PC-9 (cell line): Measurements from ENCODE around the gene CCDC92. TPM values are rescaled to one million over a fixed set of nuclear protein-coding genes. Genes with fewer than 3 reads are reported as not detected.

Experiments
- BruUV-seq: library from RNA; stranded (reverse); fragments of 400-500 nt; replicated peaks from 2 replicates; lab custom pipeline; 2021; lab: Mats Ljungman, UMichigan
- CTCF ChIA-PET: fragments of 300-600 bp; sonication (Branson Sonifier 250); formaldehyde crosslinking; loops from one replicate; lab custom pipeline; 2022; ENCODE audit warnings: antibody characterized with exemption; lab: Charles Lee
- POLR2A ChIA-PET: fragments of 300-600 bp; sonication (Branson Sonifier 250); formaldehyde crosslinking; loops from one replicate; lab custom pipeline; 2022; ENCODE audit warnings: antibody characterized with exemption; ENCODE audit not compliant: unreplicated experiment; lab: Charles Lee
- DNase-seq, 2 experiments: peaks; one replicate each; pipeline versions ENCODE4 v3.0.0 to v3.0.0-alpha.2; 2015 to 2022; ENCODE audit warnings: mixed read lengths in 1 of 2
- H2AFZ ChIP-seq: fragments of 200-600 bp; sonication (generic); 2 replicates; pipeline ENCODE4 v1.8.1; 2017; ENCODE audit warnings: antibody characterized with exemption
- H3F3A ChIP-seq: fragments of 200-600 bp; sonication (generic); 2 replicates; pipeline ENCODE4 v1.8.1; 2017; ENCODE audit warnings: antibody characterized with exemption, mild to moderate bottlenecking, low read depth; ENCODE audit not compliant: insufficient read depth
- H3K27ac ChIP-seq: fragments of 200-600 bp; sonication (generic); 2 replicates; pipeline ENCODE4 v1.6.1; 2016; ENCODE audit warnings: mixed run types
- H3K27me3 ChIP-seq: fragments of 200-600 bp; sonication (generic); 2 replicates; pipeline ENCODE4 v1.6.1; 2016; ENCODE audit warnings: low read depth, mixed run types; ENCODE audit not compliant: insufficient read depth
- H3K36me3 ChIP-seq: fragments of 200-600 bp; sonication (generic); 2 replicates; pipeline ENCODE4 v1.6.1; 2016; ENCODE audit warnings: low read depth, mixed run types
- H3K4me1 ChIP-seq: fragments of 200-600 bp; sonication (generic); replicated peaks from 2 replicates; pipeline ENCODE4 v1.6.1; 2016; ENCODE audit warnings: mixed run types; ENCODE audit not compliant: insufficient read depth
- H3K4me2 ChIP-seq: fragments of 200-600 bp; sonication (generic); 2 replicates; pipeline ENCODE4 v1.6.1; 2017; ENCODE audit warnings: mixed run types
- H3K4me3 ChIP-seq: fragments of 200-600 bp; sonication (generic); 2 replicates; pipeline ENCODE4 v1.6.1; 2016; ENCODE audit warnings: mixed run types
- H3K79me2 ChIP-seq: fragments of 200-600 bp; sonication (generic); 2 replicates; pipeline ENCODE4 v1.6.1; 2017; ENCODE audit warnings: low read depth, mixed run types
- H3K9me2 ChIP-seq: fragments of 200-600 bp; sonication (generic); 2 replicates; pipeline ENCODE4 v1.8.1; 2017; ENCODE audit warnings: mild to moderate bottlenecking; ENCODE audit not compliant: insufficient read depth
- H3K9me3 ChIP-seq: fragments of 200-600 bp; sonication (generic); 2 replicates; pipeline ENCODE4 v1.8.1; 2016; ENCODE audit warnings: low read depth; ENCODE audit not compliant: insufficient read depth
- H4K20me1 ChIP-seq: fragments of 200-600 bp; sonication (generic); 2 replicates; pipeline ENCODE4 v1.8.1; 2017; ENCODE audit not compliant: insufficient read depth
- EZH2 ChIP-seq: fragments of 200-600 bp; sonication (generic); IDR thresholded peaks from 2 replicates; pipeline ENCODE4 v1.8.0; 2017; ENCODE audit warnings: antibody characterized with exemption, low read depth
- intact Hi-C: fragments of 100-400 bp; cut with micrococcal nuclease; formaldehyde crosslinking; loops from one replicate; pipeline ENCODE4 v1.10.0; 2022; ENCODE audit not compliant: unreplicated experiment
- total RNA-seq: library from RNA; stranded (reverse); gene quantifications from 2 replicates; pipeline ENCODE4 v1.2.3, GENCODE V29; 2021
- TF ChIP-seq, protein P1 (sequence below): fragments of 200-600 bp; sonication (generic); conservative IDR thresholded peaks from 2 replicates; pipeline ENCODE4 v1.6.1; 2017; ENCODE audit warnings: mixed run types, antibody characterized with exemption, mild to moderate bottlenecking, moderate library complexity

CCDC92 gene
- total RNA-seq, 1 experiment from 2014 or later = 28.0 TPM

- H4K20me1 ChIP-seq = no peaks in the 10 kb centered on the region
- no peaks in the 10 kb centered on the region for H3K9me2 ChIP-seq
- POLR2A ChIA-PET = no interaction called here
- intact Hi-C loops = no loop called here
- H3K79me2 ChIP-seq = no peaks in the 10 kb centered on the region
- BruUV-seq = no TSS peak
- no peak for DNase-seq
- H3K4me3 ChIP-seq = no peak overlapping the region
- H3F3A ChIP-seq = no peaks in the 10 kb centered on the region
- H3K36me3 ChIP-seq = no peaks in the 10 kb centered on the region
- no peaks in the 10 kb centered on the region for H3K4me1 ChIP-seq
- H3K27me3 ChIP-seq = no peaks in the 10 kb centered on the region
- no peak for TF ChIP-seq EZH2
- TF ChIP-seq, protein P1, sequence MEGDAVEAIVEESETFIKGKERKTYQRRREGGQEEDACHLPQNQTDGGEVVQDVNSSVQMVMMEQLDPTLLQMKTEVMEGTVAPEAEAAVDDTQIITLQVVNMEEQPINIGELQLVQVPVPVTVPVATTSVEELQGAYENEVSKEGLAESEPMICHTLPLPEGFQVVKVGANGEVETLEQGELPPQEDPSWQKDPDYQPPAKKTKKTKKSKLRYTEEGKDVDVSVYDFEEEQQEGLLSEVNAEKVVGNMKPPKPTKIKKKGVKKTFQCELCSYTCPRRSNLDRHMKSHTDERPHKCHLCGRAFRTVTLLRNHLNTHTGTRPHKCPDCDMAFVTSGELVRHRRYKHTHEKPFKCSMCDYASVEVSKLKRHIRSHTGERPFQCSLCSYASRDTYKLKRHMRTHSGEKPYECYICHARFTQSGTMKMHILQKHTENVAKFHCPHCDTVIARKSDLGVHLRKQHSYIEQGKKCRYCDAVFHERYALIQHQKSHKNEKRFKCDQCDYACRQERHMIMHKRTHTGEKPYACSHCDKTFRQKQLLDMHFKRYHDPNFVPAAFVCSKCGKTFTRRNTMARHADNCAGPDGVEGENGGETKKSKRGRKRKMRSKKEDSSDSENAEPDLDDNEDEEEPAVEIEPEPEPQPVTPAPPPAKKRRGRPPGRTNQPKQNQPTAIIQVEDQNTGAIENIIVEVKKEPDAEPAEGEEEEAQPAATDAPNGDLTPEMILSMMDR = no peak
- H3K27ac ChIP-seq = no peak overlapping the region
- no peak overlapping the region for H3K4me2 ChIP-seq
- H3K9me3 ChIP-seq = no peaks in the 10 kb centered on the region; the same call in 1 of the 2 replicates
- no peak overlapping the region for H2AFZ ChIP-seq
- CTCF ChIA-PET = no interaction called here
Measured at GRCh38 chr12:123943816-123944215, 28.8 kb downstream of the CCDC92 start.

- Histone ChIP-seq H3K4me3 (no peak overlapping the region), H3K9me2 (no peaks in the 10 kb centered on the region), H3K4me1 (no peaks in the 10 kb centered on the region), H3K4me2 (no peak overlapping the region), H3K79me2 (no peaks in the 10 kb centered on the region), H3K27ac (no peak overlapping the region), H3F3A (no peaks in the 10 kb centered on the region), H4K20me1 (no peaks in the 10 kb centered on the region), H3K36me3 (no peaks in the 10 kb centered on the region), H3K27me3 (no peaks in the 10 kb centered on the region), H3K9me3 (no peaks in the 10 kb centered on the region; the same call in 1 of the 2 replicates), H2AFZ (no peak overlapping the region)
- ChIA-PET POLR2A (no interaction called here), CTCF (no interaction called here)
- TF ChIP-seq, protein P1 = no peak
- TF ChIP-seq EZH2 = no peak
- DNase-seq = no peak
- intact Hi-C loops = no loop called here
- BruUV-seq = no TSS peak
Measured at GRCh38 chr12:123942911-123943648, 29.6 kb downstream of the CCDC92 start.

GRCh38 chr12:123942238-123942653 lies 30.4 kb downstream of the CCDC92 start:
- Histone ChIP-seq H3K9me2 (no peaks in the 10 kb centered on the region), H3K27me3 (no peaks in the 10 kb centered on the region), H3K4me1 (no peaks in the 10 kb centered on the region), H3K36me3 (no peaks in the 10 kb centered on the region), H3F3A (no peaks in the 10 kb centered on the region), H3K4me3 (no peak overlapping the region), H3K9me3 (no peaks in the 10 kb centered on the region; the same call in 1 of the 2 replicates), H3K27ac (no peak overlapping the region), H3K79me2 (no peaks in the 10 kb centered on the region), H2AFZ (no peak overlapping the region), H4K20me1 (no peaks in the 10 kb centered on the region), H3K4me2 (no peak overlapping the region)
- TF ChIP-seq, protein P1 = no peak
- no peak for TF ChIP-seq EZH2
- BruUV-seq = no TSS peak
- no peak for DNase-seq
- ChIA-PET CTCF (no interaction called here), POLR2A (no interaction called here)
- intact Hi-C loops = no loop called here
